HG02678 (cell line): ENCODE data around the gene LCLAT1.
"Not testable (repeated sequence)": the region's sequence is repeated elsewhere in the genome, so short reads cannot be mapped to it uniquely, and the experiment has no call there.

Source experiments
- ATAC-seq: cut with Tn5 transposase; IDR thresholded peaks from one replicate; pipeline ENCODE4 v1.9.1; 2021; ENCODE audit warnings: mild to moderate bottlenecking, moderate library complexity; ENCODE audit not compliant: unreplicated experiment

The LCLAT1 gene

DNA sequence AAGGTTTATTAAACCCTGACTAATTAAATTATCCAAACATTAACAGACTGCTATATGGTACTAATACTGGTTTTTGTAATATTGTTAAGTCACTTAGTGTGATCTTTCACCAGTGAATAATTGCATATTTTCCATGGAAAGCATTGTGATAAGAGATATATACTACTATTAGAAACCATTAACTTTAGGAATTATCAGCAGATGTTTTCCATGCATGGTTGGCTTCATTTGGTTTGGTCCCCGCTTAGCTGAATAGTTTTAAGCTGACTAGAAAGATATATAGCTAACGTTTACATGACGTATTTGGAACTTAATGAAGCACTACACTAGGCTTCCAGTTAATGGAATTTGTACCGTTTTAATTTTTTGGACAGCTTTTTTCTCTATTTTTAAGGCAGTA is 37.9 kb downstream of the LCLAT1 start:
- no peak for ATAC-seq

DNA sequence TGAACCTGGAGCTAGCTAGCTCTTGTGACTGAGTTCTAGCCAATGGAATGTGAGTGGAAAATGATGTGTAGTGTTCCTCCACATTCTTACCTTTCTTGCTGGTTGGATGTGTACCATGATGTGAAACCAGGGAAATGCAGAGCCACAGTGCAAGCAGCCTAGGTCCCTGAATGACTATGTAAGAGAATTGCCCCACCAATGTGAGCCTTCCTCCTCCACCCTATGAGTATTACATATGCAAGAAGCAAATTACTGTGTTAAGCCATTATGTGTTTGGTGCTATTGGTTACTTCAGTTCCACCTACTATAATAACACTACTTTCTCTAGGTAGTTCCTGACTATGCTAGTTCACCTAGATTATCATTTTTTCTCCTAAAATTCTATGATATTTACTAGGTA is 39.6 kb downstream of the LCLAT1 start:
- no peak for ATAC-seq

DNA sequence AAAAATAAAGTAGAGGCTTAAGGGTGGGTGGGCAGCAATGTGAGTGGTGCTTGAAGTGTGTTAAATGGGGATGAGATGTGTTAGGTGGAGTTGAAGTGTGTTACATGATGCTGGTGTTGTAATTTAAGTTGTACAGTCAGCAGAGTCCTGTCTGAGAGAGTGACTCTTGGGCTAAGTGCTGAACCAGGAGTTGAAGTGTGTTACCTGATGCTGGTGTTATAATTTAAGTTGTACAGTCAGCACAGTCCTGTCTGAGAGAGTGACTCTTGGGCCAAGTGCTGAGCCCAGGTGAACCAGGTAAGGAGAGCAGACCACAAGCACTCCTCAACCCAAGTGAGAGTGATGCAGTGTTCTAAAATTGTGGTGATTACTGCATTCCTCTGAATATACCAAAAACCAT is 40.6 kb downstream of the LCLAT1 start:
- ATAC-seq: no peak

DNA sequence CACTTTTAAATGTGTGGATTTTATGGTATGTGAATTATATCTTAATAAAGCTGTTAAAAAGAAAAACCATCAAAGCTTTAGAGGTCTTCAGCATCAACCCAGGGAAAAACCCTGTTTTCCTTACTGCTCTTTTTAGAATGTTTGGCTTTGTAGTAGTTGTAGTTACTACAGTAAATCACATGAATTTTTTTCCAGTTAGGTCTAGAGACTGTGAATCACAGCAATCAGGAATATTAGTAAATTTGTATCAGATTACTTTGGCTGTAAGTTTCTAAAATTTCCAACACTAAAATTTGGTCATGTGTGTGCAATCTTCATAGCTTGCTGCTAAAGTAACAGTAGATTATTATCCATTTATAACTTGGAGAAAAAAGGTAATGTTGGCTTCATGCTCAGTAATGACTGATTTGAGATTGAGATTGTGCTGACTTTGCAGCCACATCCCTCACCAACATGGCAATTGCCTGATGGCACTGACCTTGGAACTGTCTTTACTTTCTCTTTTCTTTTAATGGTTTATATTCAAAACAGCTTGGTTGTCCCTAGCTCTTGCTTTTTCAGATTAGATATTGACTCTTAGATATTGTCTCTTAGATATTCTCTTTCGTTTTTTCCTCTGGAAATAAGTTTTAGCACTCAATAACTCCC is 41.1 kb downstream of the LCLAT1 start:
- ATAC-seq: no peak

DNA sequence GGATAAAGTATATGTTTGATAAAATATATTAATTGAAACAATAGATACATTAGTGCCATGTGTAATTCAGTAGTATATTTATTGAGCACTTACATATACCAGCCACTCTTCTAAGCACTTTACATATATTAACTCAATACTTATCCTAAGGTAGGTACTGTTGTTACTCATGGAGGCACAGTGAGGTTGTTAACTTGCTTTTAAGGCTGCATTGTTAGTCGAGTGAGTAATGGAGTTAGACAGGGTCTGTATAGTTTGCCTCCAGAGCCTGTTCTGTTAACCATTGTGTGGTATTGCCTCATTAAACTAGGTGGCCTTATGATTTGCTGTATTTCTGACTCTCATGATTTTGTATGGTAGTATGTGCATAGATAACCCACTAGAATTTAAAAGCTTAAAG is 44.2 kb downstream of the LCLAT1 start:
- no peak for ATAC-seq

DNA sequence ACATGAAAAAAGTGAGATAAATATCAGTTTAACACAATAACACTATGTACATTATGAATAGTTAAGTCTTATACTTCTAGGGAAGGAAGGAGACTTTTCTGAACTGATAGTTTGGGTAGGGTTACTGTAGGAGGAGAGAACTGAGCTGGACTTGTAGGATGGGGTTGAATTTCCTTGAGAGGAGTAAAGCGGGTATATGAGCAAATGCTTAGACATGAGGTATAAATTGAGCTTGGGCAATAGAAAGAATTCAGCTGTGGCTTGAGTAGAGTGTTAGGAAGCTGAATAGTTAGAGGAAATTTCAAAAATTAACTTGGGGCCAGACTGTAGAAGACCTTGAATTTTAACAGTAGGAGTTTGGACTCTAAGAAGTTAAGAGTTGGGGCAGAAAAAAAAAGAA is 45.1 kb downstream of the LCLAT1 start:
- no peak for ATAC-seq

DNA sequence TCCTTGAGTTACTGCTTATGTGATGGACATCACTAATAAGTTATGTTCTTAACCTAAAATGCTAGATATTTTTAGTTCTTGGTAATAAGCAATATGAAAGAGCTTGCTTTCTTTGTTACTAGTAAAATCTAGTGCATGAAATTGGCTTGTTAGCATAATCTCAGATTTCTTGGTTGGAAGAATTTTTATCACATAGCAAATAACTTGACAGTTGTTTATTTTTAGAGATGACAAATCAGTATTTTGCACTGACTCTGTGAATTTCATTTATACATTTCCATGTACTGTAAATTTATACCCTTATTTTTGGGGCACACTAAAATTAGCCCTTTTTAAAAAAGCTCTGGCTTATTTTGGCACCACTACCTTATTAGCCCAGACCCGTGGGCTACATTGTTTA is 45.6 kb downstream of the LCLAT1 start:
- ATAC-seq: no peak

DNA sequence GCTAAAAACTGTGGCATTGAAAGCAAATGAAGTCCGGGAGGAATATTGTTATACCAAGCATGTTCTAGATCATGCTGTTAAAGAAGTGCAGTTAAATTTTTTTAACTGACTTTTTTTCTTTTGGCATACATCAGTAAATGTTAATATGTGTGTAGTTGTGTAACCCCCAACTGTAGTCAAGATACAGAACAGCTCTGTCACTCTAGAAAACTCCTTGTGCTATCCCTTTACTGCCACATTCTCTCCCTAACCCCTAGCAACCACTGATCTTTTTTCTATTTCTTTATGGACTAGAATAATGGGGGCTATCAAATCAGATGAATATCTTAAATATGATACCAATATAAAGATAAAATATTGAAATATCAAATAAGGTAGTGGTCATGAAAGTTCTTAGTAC is 46.4 kb downstream of the LCLAT1 start:
- ATAC-seq: no peak

DNA sequence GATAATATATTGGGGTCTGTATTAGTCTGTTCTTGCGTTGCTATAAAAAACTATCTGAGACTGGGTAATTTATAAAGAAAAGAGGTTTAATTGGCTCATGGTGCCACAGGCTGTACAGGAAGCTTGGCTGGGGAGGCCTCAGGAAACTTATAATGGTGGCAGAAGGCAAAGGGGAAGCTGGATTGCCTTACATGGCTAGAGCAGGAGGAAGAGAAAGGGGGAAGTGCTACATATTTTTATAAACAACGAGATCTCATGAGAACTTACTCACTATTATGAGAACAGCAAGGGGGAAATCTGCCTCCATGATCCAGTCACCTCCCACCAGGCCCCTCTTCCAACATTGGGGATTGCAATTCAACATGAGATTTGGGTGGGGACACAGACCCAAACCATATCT is 48.9 kb downstream of the LCLAT1 start:
- not testable (repeated sequence) for ATAC-seq

DNA sequence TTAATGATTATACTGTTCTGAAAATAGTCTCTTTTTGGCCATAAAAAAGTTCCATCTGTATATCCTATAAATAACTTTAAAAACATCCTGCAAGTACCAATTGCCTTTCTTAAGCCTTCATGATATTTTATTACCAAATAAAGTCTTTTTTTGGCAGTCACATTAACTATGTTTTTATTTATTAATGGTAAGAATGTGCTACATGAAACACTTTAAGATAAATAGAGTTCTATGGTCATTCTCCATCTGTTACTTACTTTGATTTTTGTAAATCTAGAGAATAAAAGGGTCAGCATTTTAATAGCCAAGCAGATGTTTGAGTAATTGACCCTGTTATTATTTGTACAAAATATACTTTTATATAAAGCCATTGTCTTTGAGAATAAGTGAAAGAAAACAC is 52.6 kb downstream of the LCLAT1 start:
- no peak for ATAC-seq

DNA sequence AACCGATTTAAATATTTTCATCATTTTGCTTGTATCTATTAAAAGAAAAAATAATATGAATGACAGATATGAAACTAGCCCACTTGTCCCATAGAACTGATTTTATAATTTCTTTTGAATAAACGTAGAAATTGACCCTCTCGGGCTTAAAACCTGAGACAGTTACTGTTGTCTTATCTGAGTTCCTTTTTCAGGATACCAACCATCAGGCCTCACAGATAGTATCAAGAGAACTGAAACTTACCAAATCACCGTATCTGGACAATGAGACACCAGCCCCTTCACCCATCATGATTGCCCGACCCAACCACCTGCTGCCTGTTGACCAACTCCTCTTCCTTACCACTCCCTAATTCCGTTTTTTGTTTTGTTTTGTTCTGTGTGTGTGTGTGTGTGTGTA is 53.7 kb downstream of the LCLAT1 start:
- ATAC-seq: no peak

DNA sequence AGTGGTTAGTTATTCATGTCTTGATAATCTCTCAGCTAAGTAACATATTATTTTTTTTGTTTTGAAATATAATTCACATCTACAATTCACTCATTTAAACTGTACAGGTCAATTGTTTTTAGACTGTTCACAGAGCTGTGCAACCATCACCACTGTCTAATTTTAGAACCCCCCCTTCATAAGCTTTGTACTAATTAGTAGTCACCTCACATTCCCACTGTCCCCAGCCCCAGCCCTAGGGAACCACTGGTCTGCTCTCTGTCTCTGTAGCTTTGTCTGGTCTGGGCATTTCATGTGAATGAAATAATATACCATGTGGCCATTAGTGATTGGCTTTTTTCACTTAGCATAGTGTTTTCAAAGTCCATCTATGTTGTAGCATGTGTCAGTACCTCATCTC is 55.3 kb downstream of the LCLAT1 start:
- ATAC-seq: no peak

DNA sequence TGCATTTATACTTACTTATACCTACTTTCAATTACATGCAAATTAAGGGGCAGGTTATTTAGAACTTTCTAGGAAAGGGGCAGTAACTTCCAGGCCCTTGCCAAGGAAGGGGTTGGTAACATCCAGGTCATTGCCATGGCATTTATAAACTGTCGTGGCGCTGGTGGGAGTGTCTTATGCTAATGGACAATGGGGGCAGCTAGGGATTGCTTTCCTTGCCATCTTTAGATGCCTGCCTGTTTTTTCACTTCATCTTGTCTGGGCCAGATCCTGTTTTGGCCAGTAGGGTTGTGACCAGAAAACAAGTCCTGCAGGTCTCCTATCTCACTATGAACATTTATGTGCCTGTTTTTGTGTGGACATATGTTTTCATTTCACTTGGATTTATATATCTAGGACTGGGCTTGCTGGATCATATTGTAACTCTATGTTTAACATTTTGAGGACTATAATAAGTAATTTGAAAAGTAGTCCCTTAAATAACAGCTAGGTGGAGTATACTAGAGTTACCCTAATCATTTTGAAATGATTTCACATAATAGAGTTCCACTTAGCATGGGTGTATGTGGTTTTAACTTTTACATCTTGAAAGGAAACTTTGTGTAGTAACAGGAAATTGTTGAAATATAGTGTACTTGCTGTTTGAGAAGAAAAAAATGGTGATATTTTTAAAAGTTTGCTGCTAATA is 56.1 kb downstream of the LCLAT1 start:
- ATAC-seq: peak; percentile 32

DNA sequence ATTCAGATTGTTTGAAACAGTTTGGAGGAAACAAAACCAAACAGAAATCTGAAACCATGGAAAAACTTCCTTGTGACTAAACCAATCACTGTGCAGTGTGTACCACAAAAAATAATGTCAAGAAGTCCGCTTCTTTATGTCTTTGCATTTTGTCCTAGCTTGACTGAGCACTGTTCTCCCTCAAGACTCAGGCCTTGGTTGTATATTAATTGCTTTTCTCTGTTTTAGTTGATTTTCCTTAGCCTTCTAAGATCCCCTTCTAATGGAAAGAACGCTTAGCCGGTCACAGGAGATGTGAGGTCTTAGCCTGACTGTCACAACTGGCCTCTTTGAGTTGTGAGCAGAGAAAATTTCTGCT is 56.6 kb downstream of the LCLAT1 start:
- ATAC-seq: peak; percentile 59

DNA sequence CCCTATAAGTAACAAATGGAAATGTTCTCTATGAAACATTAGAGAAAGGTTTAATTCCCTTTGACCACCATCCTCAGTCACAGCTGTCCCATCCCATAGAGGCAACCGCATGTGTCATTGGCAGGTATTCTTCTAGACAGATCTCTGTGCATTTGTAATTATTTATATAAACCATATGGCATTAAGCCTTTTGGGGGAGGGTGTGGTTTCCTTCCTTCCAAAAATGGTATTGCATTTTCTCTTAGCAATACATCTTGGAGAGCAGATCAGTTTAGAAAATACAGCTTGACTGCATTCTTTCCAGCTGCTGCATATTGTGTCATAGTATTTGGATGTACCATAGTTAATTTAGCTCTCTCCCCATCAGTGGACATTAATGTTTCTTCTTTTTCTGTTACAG is 57.7 kb downstream of the LCLAT1 start:
- no peak for ATAC-seq

DNA sequence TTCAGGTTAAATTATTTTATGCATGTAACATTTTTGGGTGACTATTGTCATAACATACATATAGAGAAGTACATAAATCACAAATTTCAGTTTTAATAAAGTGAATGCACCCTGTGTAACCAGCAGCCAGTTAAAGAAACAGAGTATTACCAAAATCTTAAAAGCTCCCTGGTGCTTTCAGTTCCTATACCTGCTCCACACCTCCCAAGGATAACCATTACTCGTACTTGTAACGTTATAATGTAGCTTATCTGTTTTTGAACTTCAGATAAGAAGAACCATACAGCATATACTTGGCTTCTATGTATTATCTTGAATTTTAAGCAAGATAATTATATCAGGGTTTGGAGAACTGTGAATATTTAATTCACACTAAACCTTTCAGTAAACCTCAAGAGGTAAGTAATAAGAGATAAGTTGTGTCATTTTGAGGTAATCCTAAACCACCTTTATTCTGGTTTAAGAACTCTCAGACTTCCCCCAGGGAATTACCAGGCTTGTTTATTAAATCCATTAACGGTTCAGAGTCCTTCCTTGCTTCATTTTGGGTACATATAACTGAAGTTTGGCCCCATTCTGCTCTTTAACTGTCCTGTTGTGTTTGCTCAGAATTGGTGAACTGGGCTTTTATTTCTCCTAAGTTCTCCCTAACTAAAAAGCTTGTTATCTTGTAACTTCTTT is 58.6 kb downstream of the LCLAT1 start:
- ATAC-seq: no peak

DNA sequence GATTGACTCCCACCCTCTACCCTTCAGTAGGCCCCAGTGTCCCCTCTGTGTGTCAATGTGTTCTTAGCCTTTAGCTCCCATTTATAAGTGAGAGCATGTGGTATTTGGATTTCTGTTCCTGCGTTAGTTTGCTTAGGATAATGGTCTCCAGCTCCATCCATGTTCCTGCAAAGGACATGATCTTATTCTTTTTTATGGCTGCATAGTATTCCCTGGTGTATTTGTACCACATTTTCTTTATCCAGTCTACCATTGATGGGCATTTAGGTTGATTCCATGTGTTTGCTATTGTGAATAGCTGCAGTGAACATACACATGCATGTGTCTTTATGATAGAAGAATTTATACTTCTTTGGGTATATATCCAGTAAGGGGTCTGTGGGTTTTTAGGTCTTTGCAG is 60.4 kb downstream of the LCLAT1 start:
- not testable (repeated sequence) for ATAC-seq

DNA sequence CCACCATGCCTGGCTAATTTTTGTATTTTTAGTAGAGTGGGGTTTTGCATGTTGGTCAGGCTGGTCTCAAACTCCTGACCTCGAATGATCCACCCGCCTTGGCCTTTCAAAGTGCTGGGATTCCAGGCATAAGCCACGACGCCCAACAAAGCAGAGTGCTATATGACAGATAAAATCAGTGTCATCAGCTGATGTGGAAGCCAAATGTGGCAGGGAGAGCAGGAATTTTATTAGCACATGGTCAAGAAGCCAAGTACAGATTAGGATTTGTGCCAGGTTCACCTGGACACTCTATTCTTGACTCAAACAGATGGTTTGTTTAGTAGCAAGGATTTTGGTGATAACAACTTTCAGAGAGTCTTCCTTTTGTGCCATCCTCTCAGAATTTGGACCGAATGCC is 62.7 kb downstream of the LCLAT1 start:
- ATAC-seq: no peak

DNA sequence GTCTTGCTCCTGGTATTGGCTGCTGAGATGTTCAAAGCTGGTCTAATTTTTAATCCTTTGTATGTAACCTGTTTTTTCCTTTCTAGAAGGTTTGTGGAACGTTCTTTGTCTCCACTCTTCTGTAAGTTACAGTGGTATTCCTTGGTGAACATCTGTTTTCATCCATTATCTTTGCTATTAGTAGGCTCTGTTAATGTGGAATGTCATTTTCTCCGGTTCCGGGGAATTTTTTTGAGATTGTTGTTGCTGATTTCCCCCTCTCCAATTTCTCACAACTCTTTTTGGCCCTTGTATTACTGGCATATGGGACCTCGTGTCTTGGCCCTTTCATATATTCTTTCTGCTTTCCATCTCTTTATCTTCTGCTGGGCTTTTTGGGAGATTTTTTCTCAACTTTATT is 63.4 kb downstream of the LCLAT1 start:
- no peak for ATAC-seq

DNA sequence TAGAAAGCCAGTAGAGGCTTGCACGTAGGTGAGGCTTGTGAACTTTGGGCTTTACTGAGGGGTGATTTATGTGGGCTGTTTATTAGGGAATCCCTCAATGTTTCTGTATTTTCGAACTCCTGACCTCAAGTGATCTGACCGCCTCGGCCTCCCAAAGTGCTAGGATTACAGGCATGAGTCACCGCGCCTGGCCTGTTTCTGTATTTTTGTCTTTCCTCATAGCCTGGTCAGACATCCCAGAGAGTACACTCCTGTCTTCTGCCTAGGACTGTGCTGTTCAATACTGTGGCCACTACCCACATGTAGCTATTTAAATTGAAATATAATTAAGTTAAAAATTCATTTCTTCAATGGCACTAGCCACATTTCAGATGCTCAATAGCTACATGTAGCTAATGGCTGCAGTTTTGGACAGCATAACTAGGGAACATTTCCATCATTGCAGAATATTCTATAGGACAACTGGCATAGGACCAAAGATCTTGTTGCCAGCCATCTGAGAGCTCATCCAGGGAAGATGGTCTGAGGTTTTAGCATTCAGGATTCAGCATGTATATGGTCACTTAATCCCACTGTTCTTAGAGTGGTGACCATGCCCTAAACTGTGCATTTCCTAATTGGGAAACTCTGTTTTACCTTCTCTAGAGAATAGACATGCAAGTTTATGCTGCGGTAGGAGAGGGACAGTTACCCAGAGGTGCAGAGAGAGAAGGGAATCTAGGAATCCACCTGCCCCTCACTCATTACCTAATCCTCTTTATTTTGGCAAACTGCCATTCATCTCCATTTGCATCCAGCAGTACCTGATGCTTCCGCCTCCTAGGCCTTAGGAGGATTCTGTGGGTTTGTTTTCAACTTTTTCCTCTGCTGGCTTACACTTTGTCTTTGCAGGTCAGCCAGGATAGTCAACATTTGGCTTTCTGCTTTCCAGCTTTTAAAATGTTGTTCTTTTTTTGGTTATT is 64.4 kb downstream of the LCLAT1 start:
- ATAC-seq: no peak

DNA sequence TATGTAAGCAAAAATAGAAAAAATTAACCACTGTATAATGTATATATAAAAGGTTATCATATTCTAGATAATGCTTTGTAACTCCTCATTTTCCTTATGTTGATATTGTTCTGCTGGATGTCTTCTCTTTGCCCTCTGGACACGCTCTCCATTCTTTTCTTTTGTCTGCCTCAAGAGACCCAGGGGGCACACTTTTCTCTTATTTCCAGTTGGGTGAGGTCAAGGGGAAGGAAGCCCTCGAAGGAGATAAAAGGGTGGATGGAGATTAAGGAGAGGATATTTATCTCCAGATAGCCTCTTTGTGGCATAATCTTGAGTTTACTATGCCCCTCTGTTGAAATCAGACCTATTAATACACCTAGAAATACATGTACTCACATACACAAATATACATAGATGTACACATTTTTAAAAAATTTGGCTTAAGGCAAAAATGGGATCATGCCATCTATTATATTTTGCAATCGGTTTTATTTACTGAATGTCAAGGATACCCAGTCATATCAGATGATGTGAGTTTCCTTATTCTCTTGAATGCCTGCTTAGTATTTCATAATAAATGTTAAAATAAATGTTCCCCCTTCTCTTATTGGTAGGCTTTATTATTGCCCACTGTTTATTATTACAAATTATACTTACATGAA is 65.3 kb downstream of the LCLAT1 start:
- ATAC-seq: no peak
